HepG2 (cell line): ENCODE data around the gene FGD3. TPM values are rescaled to one million over a fixed set of nuclear protein-coding genes. Genes with fewer than 3 reads are reported as not detected.

Experiments used
- ATAC-seq: fragments of 200-7000 bp; cut with Tn5 transposase; 3 replicates; pipeline ENCODE4 v1.9.1; 2020; ENCODE audit warnings: mild to moderate bottlenecking, moderate library complexity
- BruUV-seq: library from RNA; stranded (reverse); fragments of 400-500 nt; replicated peaks from 2 replicates; lab custom pipeline; 2021; lab: Mats Ljungman, UMichigan
- CTCF ChIA-PET: fragments of 300-600 bp; formaldehyde crosslinking; extraction: SDS; loops from one replicate; lab custom pipeline; 2021; ENCODE audit warnings: low total read pairs, inconsistent platforms, low intra/inter-chr PET ratio; lab: Yijun Ruan, JAX
- POLR2A ChIA-PET: fragments of 350-600 bp; sonication (Branson Sonifier 250); formaldehyde crosslinking; loops from one replicate; lab custom pipeline; 2020; ENCODE audit warnings: antibody characterized with exemption, inconsistent platforms; lab: Yijun Ruan, JAX
- DNase-seq: peaks from one replicate; pipeline ENCODE4 v3.0.0-alpha.2; 2015; ENCODE audit warnings: low spot score
- FAIRE-seq: peaks from 3 replicates; lab custom pipeline; 2011; peaks lifted over from hg19 to GRCh38; lab: Jason Lieb, UNC
- H2AFZ ChIP-seq: one replicate; pipeline ENCODE4 v1.6.1; 2011; ENCODE audit warnings: low read length, inconsistent platforms
- H3K27ac ChIP-seq: fragments of 300-600 bp; 3 replicates; pipeline ENCODE4 v1.8.0; 2011; ENCODE audit warnings: mixed run types, mild to moderate bottlenecking, mixed read lengths, low read length, inconsistent platforms; ENCODE audit not compliant: insufficient read depth; ENCODE audit errors: extremely low read length
- H3K27me3 ChIP-seq, 2 experiments: fragments of 200-600 bp in 1 of 2; 2 replicates in 1 of 2; 3 replicates in 1 of 2; pipeline versions ENCODE4 v1.6.0 to v1.8.0; 2011; ENCODE audit warnings: low read length in 2 of 2, mild to moderate bottlenecking in 2 of 2, moderate library complexity in 2 of 2, inconsistent platforms in 1 of 2; ENCODE audit not compliant: insufficient read depth in 2 of 2, control insufficient read depth in 1 of 2
- H3K36me3 ChIP-seq, 2 experiments: fragments of 200-600 bp in 1 of 2; replicated peaks in 1 of 2; 2 replicates in 1 of 2; 3 replicates in 1 of 2; pipeline versions ENCODE4 v1.5.1 to v1.8.0; 2011; ENCODE audit warnings: low read length in 2 of 2, inconsistent platforms in 1 of 2; ENCODE audit not compliant: insufficient read depth in 2 of 2, control insufficient read depth in 1 of 2
- H3K4me1 ChIP-seq: 2 replicates; pipeline ENCODE4 v1.5.1; 2012; ENCODE audit warnings: low read length, inconsistent platforms; ENCODE audit not compliant: insufficient read depth
- H3K4me2 ChIP-seq: 2 replicates; pipeline ENCODE4 v1.6.0; 2011; ENCODE audit warnings: low read depth, low read length, inconsistent platforms
- H3K4me3 ChIP-seq, 3 experiments: fragments of 200-600 bp in 1 of 3; sonication (generic), shearing (Covaris generic) in 1 of 3; replicated peaks in 1 of 3; 2 replicates each; pipeline ENCODE4 v1.5.1; 2011 to 2016; ENCODE audit warnings: low read length in 3 of 3, inconsistent platforms in 2 of 3, low read depth in 2 of 3, mild to moderate bottlenecking in 2 of 3, control low read depth in 1 of 3, mixed read lengths in 1 of 3; ENCODE audit not compliant: insufficient read depth in 1 of 3
- H3K79me2 ChIP-seq: one replicate; pipeline ENCODE4 v1.6.1; 2011; ENCODE audit warnings: low read length, inconsistent platforms; ENCODE audit not compliant: insufficient read depth
- H3K9ac ChIP-seq: 2 replicates; pipeline ENCODE4 v1.6.0; 2011; ENCODE audit warnings: mild to moderate bottlenecking, low read depth, low read length, inconsistent platforms; ENCODE audit not compliant: insufficient read depth
- H3K9me3 ChIP-seq: 2 replicates; pipeline ENCODE4 v1.5.1; 2012; ENCODE audit warnings: mild to moderate bottlenecking, low read length
- H4K20me1 ChIP-seq: 2 replicates; pipeline ENCODE4 v1.6.0; 2011; ENCODE audit warnings: inconsistent platforms, mild to moderate bottlenecking, low read length, moderate library complexity; ENCODE audit not compliant: insufficient read depth
- ADNP ChIP-seq: sonication (generic); formaldehyde crosslinking; IDR thresholded peaks from 2 replicates; pipeline ENCODE4 v1.4.0; 2020; ENCODE audit warnings: missing genetic modification reagents
- BHLHE40 ChIP-seq: IDR thresholded peaks from 2 replicates; pipeline ENCODE4 v1.6.1; 2011; ENCODE audit warnings: low read length, improper control_type of control experiment
- DPF2 ChIP-seq: sonication (generic); formaldehyde crosslinking; IDR thresholded peaks from 2 replicates; pipeline ENCODE4 v1.4.0; 2020; ENCODE audit warnings: mild to moderate bottlenecking, low read depth, missing genetic modification reagents, borderline replicate concordance
- ELF4 ChIP-seq: sonication (generic); formaldehyde crosslinking; IDR thresholded peaks from 2 replicates; pipeline ENCODE4 v1.5.0; 2020; ENCODE audit warnings: missing genetic modification reagents, mild to moderate bottlenecking, moderate library complexity, borderline replicate concordance
- HDAC6 ChIP-seq: fragments of 200-600 bp; sonication (generic); IDR thresholded peaks from 2 replicates; pipeline ENCODE4 v1.7.0; 2017; ENCODE audit warnings: mild to moderate bottlenecking, antibody characterized with exemption, low read length, low read depth
- HOMEZ ChIP-seq: IDR thresholded peaks from 2 replicates; pipeline ENCODE4 v1.6.1; 2016; ENCODE audit warnings: low read depth
- MIXL1 ChIP-seq: IDR thresholded peaks from 2 replicates; pipeline ENCODE4 v1.6.1; 2016
- NR2F1 ChIP-seq, 2 experiments: fragments of 450-650 bp in 1 of 2; formaldehyde crosslinking in 1 of 2; IDR thresholded peaks; 2 replicates each; pipeline versions ENCODE4 v1.5.0 to v1.6.1; 2016 to 2020; ENCODE audit warnings: mild to moderate bottlenecking in 1 of 2, missing compliant biosample characterization in 1 of 2, missing genetic modification reagents in 1 of 2, moderate library complexity in 1 of 2
- PRDM10 ChIP-seq: sonication (generic); formaldehyde crosslinking; IDR thresholded peaks from 2 replicates; pipeline ENCODE4 v1.4.0; 2020; ENCODE audit warnings: low read depth, missing genetic modification reagents
- PRMT3 ChIP-seq: sonication (generic); formaldehyde crosslinking; IDR thresholded peaks from 2 replicates; pipeline ENCODE4 v1.8.1; 2022; ENCODE audit warnings: low read depth, mild to moderate bottlenecking, moderate library complexity, missing genetic modification reagents, borderline replicate concordance
- ZBTB33 ChIP-seq: sonication (generic); formaldehyde crosslinking; IDR thresholded peaks from 2 replicates; pipeline ENCODE4 v1.4.0; 2020; ENCODE audit warnings: missing genetic modification reagents
- ZNF121 ChIP-seq: sonication (generic); formaldehyde crosslinking; IDR thresholded peaks from 2 replicates; pipeline ENCODE4 v1.5.0; 2020; ENCODE audit warnings: mild to moderate bottlenecking, missing genetic modification reagents
- ZNF3 ChIP-seq: IDR thresholded peaks from 2 replicates; pipeline ENCODE4 v1.7.0; 2017; ENCODE audit warnings: inconsistent platforms
- ZNF331 ChIP-seq: sonication (generic); formaldehyde crosslinking; IDR thresholded peaks from 2 replicates; pipeline ENCODE4 v1.4.0; 2020; ENCODE audit warnings: missing genetic modification reagents
- ZNF383 ChIP-seq: sonication (generic); formaldehyde crosslinking; IDR thresholded peaks from 2 replicates; pipeline ENCODE4 v1.4.0; 2020; ENCODE audit warnings: missing genetic modification reagents, mild to moderate bottlenecking, borderline replicate concordance
- ZNF790 ChIP-seq: sonication (generic); formaldehyde crosslinking; IDR thresholded peaks from 2 replicates; pipeline ENCODE4 v1.8.0; 2022; ENCODE audit warnings: missing genetic modification reagents, mild to moderate bottlenecking, borderline replicate concordance
- ZNF816 ChIP-seq: sonication (generic); formaldehyde crosslinking; IDR thresholded peaks from 2 replicates; pipeline ENCODE4 v1.8.0; 2022; ENCODE audit warnings: missing genetic modification reagents, mild to moderate bottlenecking, borderline replicate concordance
- ZSCAN9 ChIP-seq: IDR thresholded peaks from 2 replicates; pipeline ENCODE4 v1.6.1; 2016; ENCODE audit warnings: borderline replicate concordance
- WGBS: methylation state at CpG from one replicate; pipeline ENCODE4 v1.1.6; 2017; ENCODE audit warnings: low lambda C conversion rate; 5-methylcytosine and 5-hydroxymethylcytosine counted together
- in situ Hi-C: cut with HindIII; loops from 2 replicates; pipeline ENCODE4 v1.10.0; 2017; ENCODE audit warnings: low pct_unique_long_range_greater_than_20kb; ENCODE audit not compliant: extremely low pct_ligation_motif_present
- intact Hi-C: fragments of 100-400 bp; cut with micrococcal nuclease; formaldehyde crosslinking; loops from one replicate; pipeline ENCODE4 v1.10.0; 2022; ENCODE audit not compliant: unreplicated experiment
- polyA plus RNA-seq, 8 experiments: library from polyadenylated mRNA; depleted of rRNA in 3 of 8; stranded (reverse) in 7 of 8; unstranded in 1 of 8; fragments of >200 nt; fragmentation: Illumina TruSeq in 4 of 8; extraction: Trizol in 4 of 8; gene quantifications; 2 replicates each; pipeline versions ENCODE4 v1.2.1 to v1.2.3, GENCODE V29; 2011 to 2016; ENCODE audit warnings: low read depth in 4 of 8, missing spikeins in 1 of 8, mixed read lengths in 1 of 8; ENCODE audit not compliant: insufficient read depth in 1 of 8
- total RNA-seq, 5 experiments: library from RNA; depleted of rRNA; stranded (reverse); fragments of >200 nt; fragmentation: Illumina TruSeq; extraction: Trizol; gene quantifications; 2 replicates each; pipeline ENCODE4 v1.2.3, GENCODE V29; 2016; ENCODE audit warnings: low read depth in 1 of 5

The FGD3 gene
- total and polyA plus RNA-seq, 2 of the 13 experiments (the other 11 are each of a cell fraction or from before 2014, with no cell fraction given) = 0.53 to 1.1 TPM

- ChIA-PET POLR2A (no interaction called here), CTCF (no interaction called here)
- in situ Hi-C loops (no loop called here), intact Hi-C loops (no loop called here)
- no peak for ATAC-seq
- no peaks in the 10 kb centered on the region for H4K20me1 ChIP-seq
- 40% methylated on average over 4 of the region's 4 CpGs for WGBS
- H3K79me2 ChIP-seq = no peaks in the 10 kb centered on the region
- no peak overlapping the region for H2AFZ ChIP-seq
- no peaks in the 10 kb centered on the region for H3K27me3 ChIP-seq
- H3K27ac ChIP-seq = no peak overlapping the region
- no peaks in the 10 kb centered on the region for H3K4me1 ChIP-seq
- no peaks in the 10 kb centered on the region for H3K9me3 ChIP-seq
- BruUV-seq = no TSS peak
- FAIRE-seq = no peak
- no peak for DNase-seq
- H3K9ac ChIP-seq = no peak overlapping the region
- H3K4me3 ChIP-seq = no peak overlapping the region
- H3K4me2 ChIP-seq = no peak overlapping the region
- no peaks in the 10 kb centered on the region for H3K36me3 ChIP-seq
- TF ChIP-seq ZNF121 (CRISPR knock-in tag) (no peak), ZNF331 (CRISPR knock-in tag) (no peak), ADNP (no peak), PRDM10 (CRISPR knock-in tag) (no peak), BHLHE40 (no peak), MIXL1 (CRISPR knock-in tag) (no peak), ZNF816 (CRISPR knock-in tag) (no peak), ZNF790 (CRISPR knock-in tag) (no peak), HOMEZ (CRISPR knock-in tag) (no peak), ZBTB33 (CRISPR knock-in tag) (no peak), ZSCAN9 (CRISPR knock-in tag) (no peak), NR2F1 (CRISPR knock-in tag; IDR thresholded peaks at IDR 0.05) (no peak), DPF2 (CRISPR knock-in tag) (no peak), ZNF383 (no peak), PRMT3 (CRISPR knock-in tag) (no peak), HDAC6 (no peak), ELF4 (CRISPR knock-in tag) (no peak), ZNF3 (no peak)
These were observed 77.3 kb downstream of the FGD3 start for GRCh38 chr9:93024646-93024910.
